ENCODE data around the gene HRG.
A peak's percentile ranks its signal among the peaks of the same experiment; 100 is the strongest.
"Not testable (repeated sequence)": the region's sequence is repeated elsewhere in the genome, so short reads cannot be mapped to it uniquely, and the experiment has no call there.

Gene HRG, protein sequence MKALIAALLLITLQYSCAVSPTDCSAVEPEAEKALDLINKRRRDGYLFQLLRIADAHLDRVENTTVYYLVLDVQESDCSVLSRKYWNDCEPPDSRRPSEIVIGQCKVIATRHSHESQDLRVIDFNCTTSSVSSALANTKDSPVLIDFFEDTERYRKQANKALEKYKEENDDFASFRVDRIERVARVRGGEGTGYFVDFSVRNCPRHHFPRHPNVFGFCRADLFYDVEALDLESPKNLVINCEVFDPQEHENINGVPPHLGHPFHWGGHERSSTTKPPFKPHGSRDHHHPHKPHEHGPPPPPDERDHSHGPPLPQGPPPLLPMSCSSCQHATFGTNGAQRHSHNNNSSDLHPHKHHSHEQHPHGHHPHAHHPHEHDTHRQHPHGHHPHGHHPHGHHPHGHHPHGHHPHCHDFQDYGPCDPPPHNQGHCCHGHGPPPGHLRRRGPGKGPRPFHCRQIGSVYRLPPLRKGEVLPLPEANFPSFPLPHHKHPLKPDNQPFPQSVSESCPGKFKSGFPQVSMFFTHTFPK

DNA sequence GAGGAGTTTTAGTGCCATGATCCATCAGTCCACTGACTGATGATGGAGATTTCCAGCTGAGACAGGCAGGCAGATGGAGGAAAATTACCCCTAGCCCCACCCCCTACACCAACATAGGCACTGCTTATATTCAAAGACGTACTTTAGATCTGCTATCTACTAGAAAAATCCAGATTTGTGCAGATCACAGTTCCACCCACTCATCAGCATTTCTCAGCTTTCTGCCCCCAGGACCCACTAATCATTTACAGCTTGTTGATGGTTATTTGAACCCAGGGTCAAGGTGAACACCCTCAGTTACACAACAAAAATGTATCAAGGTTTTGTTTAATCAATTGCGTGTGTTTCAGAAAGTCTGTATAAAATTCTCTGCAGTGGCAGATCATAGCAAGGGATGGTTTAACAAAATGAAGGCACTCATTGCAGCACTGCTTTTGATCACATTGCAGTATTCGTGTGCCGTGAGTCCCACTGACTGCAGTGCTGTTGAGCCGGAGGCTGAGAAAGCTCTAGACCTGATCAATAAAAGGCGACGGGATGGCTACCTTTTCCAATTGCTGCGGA, at the start of gene HRG:
TSS of gene HRG (plus strand) at position 390 of the 564 bp plus-strand sequence. CDS start at position 408, 18 bp downstream.
- DNase-seq, result no peak

DNA sequence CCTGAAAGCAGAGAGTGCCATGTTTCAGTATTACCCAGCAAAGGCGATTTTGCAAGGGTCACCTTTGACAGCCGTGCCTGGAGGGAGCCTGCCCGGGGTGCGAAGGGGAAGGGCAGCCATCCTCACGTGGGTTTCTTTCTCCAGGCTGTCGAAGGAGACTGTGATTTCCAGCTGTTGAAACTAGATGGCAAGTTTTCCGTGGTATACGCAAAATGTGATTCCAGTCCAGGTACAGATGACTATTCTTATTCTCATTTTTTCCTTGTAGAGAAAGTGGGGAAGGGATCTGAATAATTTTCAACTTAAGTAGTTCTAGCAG, 49.6 kb upstream of the HRG start:
- no peak for DNase-seq

DNA sequence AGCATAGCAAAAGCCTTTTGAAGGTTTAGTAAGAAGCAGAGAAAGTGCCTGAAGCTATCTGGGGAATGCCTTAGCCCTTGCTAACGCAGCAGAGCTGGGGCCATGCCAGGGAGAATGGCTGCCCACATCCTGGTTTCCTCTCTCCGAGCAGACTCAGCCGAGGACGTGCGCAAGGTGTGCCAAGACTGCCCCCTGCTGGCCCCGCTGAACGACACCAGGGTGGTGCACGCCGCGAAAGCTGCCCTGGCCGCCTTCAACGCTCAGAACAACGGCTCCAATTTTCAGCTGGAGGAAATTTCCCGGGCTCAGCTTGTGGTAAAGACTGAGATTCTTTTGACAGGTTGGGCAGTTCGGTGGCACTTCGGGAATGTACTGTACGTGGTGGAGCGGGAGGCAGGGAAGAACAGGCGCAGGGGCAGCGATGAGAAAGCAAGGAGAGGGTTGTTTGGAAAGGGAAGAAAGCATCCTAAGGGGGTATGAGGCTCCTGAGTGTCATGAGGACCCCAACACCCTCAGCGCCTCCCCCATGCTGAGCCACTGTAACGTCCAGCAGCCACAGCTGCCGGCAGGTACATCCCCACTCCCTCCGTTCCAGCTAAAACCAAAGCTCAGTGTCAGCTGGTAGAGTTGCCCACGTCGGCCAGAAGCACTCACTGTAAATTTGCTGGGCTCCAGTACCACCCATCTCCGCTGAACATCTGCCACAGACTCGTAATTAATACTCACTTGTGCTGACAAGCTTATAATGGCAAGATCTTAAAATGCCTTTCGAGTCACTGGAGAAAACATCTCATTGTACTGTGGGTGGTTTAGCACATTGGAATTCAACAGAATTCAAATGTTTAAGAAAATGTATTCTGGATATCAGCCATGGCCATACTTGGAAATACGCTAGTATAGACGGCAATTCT, 48.5 kb upstream of the HRG start:
- peak; percentile 59 to 79 for DNase-seq

DNA sequence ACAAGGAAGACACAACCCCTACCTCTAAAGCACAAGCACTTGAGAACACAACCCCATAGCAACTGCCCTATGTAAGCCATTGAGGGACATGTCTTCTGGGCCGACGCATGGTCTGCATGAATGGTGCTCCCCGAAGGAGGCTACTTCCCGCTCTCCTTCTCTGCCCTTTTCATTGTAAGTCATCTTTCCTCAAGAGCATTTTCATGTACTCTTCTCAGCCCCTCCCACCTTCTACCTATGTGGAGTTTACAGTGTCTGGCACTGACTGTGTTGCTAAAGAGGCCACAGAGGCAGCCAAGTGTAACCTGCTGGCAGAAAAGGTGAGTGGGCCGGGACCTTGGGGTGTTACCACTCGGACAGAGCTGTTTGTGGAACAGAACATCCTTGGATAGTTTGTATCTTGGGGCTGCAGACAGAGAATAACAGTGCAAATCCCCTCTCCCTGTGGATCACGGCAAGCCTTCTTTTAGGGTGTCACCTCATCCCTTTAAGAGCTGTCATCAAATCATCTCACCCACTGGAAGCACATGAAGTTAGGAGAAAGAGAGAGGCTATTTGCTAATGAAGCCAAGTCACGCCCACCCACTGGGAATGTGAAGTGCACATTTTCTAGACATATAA, 47.4 kb upstream of the HRG start:
- DNase-seq, result no peak

DNA sequence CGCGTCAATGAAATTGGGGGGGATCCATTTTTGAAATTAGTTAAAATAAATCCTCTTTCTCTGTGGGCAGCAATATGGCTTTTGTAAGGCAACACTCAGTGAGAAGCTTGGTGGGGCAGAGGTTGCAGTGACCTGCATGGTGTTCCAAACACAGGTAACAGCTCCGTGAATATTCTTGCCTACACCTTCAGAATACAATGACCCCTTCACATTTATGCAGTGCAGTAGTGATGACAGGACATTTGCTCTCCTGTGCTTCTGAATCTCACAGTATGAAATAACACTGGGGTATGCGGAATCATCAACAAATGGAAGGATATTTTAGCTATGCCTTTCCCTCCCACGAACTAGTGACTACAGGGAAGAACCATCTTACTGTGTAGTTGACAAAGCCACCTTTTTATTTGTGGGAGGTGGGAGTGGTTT, 46.0 kb upstream of the HRG start:
- DNase-seq, result no peak

DNA sequence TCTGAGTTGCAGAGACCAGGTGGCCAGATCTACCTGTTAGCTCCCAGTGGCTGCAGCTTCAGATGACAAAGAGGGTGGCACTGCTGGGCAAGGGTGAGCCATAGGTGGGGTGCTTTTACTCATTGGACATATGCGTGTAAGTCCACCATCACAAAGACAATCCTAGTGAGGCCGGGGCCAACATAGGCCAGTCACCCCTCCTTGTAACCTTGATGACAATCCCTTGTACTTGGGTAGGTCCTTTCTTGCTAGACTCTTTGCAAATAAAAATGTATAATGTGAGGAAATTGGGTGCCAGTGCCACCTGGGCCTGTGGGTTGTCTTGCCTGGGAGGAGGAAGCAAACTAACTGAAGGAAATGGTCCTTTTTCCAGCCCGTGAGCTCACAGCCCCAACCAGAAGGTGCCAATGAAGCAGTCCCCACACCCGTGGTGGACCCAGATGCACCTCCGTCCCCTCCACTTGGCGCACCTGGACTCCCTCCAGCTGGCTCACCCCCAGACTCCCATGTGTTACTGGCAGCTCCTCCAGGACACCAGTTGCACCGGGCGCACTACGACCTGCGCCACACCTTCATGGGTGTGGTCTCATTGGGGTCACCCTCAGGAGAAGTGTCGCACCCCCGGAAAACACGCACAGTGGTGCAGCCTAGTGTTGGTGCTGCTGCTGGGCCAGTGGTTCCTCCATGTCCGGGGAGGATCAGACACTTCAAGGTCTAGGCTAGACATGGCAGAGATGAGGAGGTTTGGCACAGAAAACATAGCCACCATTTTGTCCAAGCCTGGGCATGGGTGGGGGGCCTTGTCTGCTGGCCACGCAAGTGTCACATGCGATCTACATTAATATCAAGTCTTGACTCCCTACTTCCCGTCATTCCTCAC, 45.4 kb upstream of the HRG start:
- no peak for DNase-seq

DNA sequence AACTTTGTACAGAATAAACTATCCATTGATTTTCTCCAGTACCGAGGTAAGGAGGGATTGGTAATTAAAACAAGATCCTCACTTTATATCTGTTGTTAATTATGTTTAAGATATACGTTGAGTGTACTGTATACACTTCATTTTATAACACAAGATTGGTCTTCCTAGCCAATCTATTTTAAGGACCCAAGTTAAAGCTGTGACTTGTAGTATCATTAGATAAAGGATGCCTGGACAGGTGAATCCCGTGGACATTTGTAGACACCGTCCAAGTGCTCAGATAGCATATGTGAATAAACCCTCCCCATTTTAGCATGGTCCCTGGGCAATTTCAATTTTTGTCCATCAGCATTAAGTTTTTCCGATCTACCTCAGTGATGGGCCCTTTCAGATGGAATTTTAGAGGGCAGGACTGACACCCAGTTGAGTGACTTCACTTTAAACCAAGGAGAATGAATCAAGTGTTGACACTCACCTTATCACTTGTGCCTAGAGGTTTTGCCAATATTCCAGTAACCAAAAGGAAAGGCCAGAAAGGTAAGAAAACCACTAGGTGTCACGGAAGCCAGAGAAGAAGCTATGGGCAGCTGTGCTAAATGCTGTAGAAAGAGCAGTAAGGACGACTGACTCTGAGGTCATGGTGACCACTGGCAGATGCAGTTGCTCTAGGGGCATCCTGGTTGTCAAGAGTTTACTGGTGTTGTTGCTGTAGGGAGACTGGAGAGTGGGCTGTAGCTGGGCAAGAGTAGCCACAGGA, 43.7 kb upstream of the HRG start:
- DNase-seq, result no peak

DNA sequence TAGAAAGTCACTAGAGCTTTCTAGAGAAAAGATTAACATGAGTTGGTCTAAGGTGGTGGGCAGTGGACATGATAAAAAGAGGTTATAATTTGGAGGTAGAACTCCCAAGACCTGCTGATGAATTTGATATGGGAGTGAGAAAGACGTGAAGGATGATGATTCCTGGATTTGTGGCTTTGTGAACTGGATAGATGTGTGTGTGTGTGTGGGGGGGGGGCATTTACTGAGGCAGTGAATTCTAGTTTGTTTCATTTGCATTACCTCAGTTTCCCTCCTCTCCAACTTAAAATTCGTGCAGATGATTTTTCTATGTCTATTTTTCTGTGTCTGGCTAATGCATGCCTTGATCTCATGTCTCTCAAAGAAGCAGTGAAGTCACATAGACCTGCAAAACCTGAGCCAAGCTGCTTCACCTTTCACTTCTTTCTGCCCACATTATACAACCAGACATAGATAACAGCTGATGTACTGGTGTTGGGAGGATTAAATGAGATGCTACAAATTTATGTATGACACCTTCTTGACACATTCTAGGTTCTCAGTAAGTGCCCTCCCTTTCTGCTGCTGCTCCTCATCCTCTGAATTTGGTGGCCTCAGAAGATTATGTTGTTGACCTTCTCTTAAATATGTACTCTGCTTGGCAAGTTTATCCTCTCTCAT, 43.0 kb upstream of the HRG start:
- no peak for DNase-seq

DNA sequence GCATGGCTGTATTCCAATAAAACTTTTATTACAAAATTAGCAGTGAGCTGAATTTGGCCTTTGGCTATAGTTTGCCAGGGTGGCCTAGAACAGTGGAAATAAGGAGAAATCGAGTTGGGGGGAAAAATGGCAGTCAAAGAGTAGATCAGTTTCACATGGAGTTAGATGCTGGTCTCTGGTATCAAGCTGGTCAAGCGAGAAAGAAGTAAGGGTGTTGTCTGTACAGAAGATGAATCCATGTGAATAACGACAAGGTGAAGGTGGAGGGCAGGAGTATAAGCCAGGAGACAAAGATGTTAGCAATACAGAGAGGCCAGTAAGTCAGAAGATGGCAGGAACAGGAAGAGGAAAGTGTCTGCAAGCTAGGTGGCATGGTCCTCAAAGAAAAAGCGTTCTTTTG, 41.2 kb upstream of the HRG start:
- DNase-seq, result no peak

DNA sequence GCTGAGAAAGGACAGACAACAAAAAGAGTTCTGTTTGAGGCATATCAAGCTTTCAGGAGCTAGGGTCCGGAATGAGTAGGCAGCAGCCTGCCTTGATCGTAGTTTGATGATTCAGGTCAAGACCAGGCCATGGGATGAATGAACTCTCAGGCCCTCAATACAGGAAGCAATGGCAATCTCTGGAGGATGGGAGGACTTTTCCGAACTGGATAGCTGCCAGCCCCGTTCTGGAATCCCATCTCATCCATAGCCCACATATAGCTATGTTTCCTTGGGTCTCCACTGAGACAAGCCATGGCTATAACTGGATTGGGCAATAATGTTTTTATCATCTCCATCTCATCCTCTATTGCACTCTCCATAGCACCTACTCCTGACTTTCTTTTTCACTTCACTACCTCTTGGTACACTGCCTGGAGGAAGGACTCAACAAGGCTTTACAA, 40.2 kb upstream of the HRG start:
- no peak for DNase-seq

DNA sequence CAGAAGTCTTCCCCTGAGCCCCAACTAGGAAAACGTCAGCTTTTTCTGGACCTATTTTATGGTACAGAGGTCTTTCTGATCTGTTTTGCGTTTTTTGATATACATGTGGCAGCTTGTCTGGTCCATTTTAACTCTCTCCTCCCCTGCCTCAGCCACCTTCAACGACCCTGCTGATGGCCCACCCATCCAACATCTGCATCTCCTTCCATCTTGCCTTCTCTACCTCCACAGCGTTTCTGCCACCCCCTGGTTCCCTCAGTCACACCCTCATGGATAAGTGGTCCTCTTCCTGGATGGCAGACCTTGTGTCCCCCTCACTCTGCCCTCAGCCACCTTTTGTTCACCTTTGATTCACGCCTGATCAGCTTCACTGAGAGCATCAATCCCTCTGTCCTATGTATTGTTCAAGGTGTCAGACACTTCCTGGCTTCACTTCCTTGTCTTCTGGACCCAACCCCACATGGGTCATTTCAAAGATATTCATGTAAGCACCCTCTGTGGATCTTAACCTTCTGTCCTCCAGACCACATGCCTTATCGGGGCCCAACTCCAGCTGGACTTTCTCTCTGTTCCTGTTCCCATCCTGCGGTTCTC, 39.5 kb upstream of the HRG start:
- DNase-seq, result no peak

DNA sequence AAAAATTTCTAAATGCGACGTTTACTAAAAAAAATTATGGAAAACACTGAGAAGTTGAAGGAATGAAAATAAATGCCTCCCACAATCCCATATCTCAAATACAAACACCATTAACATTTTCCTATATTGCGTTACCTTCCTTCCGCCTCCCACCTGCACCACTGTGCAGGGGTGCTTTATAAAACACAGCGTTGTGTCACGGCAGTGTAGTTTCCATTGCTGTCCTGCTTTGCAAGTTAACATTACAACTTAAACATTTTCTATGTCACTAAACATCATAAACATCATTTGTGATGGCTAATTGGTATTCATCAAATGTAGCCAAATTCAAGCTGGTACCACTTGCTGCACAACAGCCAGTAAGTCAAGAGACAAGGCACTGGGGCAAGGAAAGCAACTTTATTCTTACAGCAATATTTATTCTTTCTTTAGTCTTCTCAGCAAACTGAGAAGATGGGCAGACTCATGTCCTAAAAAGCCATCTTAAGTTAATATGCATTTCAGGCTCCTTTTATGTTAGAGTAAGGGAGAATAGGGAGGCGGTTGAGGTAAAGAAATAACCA, 37.9 kb upstream of the HRG start:
- DNase-seq, result no peak

DNA sequence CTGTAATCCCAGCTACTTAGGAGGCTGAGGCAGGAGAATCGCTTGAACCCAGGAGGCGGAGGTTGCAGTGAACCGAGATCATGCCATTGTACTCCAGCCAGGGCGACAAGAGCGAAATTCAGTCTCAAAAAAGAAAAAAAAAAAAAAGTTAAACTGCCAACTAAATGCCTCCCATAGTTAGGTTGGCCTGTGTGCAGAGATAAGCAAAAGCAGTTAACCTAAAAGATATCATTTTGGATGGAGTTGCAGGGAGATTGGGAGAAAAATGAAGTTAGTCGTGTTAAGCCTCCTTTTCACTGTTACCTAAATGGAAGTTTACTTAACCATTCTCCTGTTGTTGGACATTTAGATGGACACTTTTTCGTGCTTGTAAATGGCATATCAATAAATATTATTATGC, 37.1 kb upstream of the HRG start:
- no peak for DNase-seq

DNA sequence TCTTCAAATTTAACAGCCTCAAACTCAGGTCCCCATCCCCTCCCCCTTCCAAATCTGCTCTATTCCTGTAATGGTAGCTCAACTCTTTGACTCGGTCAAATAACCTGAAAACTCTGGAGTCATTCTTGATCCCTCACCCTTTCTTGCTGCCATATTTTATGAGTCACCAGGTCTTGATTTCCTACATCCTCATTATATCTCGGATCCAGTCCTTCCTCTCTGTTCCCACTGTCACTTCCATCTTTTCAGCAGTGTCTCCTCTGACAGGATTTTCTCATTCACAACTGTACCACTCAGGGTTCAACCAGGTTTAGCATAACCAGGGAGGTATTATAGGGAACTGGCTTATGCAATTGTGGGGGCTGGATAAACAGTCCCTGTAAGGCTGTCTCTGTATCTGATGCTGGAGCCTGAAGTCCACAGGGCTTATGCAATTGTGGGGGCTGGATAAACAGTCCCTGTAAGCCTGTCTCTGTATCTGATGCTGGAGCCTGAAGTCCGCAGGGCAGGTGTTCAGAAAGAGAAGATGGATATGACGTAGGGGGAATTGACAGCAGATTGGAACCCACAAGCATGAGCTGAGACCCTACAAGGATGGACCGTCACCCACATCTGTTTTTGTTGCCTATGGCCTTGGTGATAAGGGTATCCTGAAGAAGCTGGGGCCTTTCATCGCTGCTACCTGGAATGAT, 34.7 kb upstream of the HRG start:
- no peak for DNase-seq

DNA sequence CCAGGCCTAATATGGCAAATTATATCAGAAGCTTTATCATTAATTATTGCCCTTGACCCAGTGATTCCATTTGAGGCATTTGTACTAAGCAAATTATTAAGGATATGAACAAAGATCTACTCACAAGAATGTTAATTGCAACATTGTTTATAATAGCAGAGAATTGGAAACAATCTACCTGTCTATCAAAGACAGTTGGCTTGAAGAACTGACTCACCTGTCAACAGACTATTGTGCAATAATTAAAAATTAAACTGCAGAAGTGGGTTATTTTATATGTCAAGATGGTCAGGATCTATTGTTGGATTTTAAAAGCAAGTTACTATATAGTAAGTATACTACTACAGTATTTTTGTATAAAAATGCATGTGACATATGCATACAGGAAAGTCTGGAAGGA, 32.3 kb upstream of the HRG start:
- no peak for DNase-seq

DNA sequence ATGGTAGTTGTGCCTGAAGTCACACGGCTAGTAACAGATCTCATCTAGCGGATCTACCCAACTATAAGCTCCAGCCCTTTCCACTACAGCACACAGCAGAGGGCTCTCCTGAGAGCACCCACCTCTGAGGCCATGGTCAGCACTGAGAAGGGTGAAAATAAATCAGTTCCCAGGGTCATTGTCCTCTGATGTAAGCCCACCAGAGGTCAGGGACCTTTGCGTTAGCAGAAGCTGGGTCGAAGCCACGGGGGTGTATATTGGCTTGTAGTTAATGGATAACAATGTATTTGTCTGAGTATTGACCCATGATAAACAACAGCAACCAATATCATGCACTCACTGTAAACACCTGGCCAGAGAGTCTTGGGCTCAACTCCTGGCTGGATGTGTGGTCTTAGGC, 31.6 kb upstream of the HRG start:
- not testable (repeated sequence) for DNase-seq

DNA sequence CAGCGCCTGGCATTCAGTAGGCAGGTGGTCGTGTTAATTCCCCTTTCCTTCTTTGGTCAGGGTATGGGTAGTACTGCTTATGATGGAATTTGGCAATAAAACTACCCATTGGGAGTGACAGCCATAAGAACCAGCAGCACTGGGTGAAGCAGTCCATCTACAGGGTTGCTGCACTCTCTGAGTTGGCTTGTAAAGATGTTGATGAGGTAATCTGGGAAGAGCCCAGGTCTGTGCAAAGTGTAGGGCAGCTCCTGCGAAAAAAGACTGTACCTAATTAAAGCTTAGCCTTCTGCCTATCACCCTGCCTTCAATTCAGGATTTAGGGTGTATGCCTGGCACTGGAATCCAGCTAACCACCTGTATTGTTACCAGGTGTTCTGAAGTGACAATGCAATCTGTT, 30.3 kb upstream of the HRG start:
- DNase-seq, result no peak

DNA sequence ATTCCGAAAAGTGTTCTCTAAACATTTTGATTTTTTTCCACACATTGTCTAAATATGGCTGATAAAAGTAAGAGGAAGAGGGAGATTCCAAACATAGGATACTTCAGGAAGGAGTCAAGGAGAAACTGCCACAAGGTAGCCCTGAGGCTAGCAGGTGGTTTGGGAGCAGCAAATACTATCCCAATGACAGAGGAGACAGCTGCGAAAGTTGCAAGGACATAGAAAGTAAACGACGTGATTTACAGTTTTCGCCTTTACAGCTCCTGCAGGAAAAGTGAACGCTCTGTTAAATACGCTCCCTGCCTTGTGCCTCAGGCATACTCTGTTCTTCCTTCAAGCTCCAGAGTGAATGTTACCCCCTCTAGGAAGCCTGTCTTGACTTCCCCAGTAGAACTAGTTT, 29.3 kb upstream of the HRG start:
- no peak for DNase-seq

DNA sequence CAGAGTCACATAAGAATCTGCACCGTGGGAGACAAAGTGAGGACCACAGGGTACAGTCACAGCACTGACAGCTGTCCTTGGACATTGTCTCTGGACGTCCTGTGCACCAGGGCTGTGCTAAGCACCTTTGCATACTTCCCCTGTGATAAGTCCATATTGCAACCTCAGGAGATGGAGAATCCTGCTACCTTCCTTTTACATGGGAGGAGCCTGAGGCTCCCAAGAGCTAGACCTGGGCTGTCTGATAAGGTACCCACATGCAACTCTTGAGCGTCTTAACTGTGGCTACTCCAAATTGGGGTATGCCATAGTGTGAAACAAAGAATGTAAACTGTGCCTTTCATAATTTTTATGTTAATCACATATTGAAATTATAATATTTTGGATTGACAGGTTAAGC, 28.1 kb upstream of the HRG start:
- no peak for DNase-seq

All from inflammatory macrophage treated with lipopolysaccharide for 1 hour (primary cell).